ENCODE measurements around the gene CAMK1D.
A peak's percentile ranks its signal among the peaks of the same experiment; 100 is the strongest.

Gene CAMK1D

GRCh38 chr10:12819071-12819470, 469.7 kb downstream of the CAMK1D start:
- Mint-ChIP-seq H3K9me3 (no peaks in the 10 kb centered on the region), H3K4me3 (no peak overlapping the region), H3K36me3 (ENCODE audit: low read depth) (peaks cover 9% of the 10 kb centered on the region), H3K27ac (peak overlapping the region in 2 of 3 experiments; percentile 45 to 70), H3K4me1 (peaks cover 41% of the 10 kb centered on the region), H3K27me3 (ENCODE audit: low read depth) (no peaks in the 10 kb centered on the region)
- no peak for TF ChIP-seq CTCF (IDR thresholded peaks at IDR 0.05; ENCODE audit: unreplicated experiment in 3 of 3)

GRCh38 chr10:12819656-12820055, 470.3 kb downstream of the CAMK1D start:
- H3K9me3 Mint-ChIP-seq = no peaks in the 10 kb centered on the region
- H3K4me1 Mint-ChIP-seq = peaks cover 47% of the 10 kb centered on the region
- H3K27ac Mint-ChIP-seq = peak overlapping the region in 2 of 3 experiments; percentile 45 to 70
- H3K36me3 Mint-ChIP-seq (ENCODE audit: low read depth) = peaks cover 8% of the 10 kb centered on the region
- TF ChIP-seq CTCF (IDR thresholded peaks at IDR 0.05; ENCODE audit: unreplicated experiment in 3 of 3) = no peak
- H3K27me3 Mint-ChIP-seq (ENCODE audit: low read depth) = no peaks in the 10 kb centered on the region
- no peak overlapping the region for H3K4me3 Mint-ChIP-seq

GRCh38 chr10:12822126-12822892, 473.0 kb downstream of the CAMK1D start:
- H3K4me3 Mint-ChIP-seq = no peak overlapping the region
- no peak for TF ChIP-seq CTCF (IDR thresholded peaks at IDR 0.05; ENCODE audit: unreplicated experiment in 3 of 3)
- peaks cover 60% of the 10 kb centered on the region for H3K4me1 Mint-ChIP-seq
- no peaks in the 10 kb centered on the region for H3K9me3 Mint-ChIP-seq
- H3K27ac Mint-ChIP-seq = peak overlapping the region; percentile 71 to 86 (median 84)
- no peaks in the 10 kb centered on the region for H3K27me3 Mint-ChIP-seq (ENCODE audit: low read depth)
- no peaks in the 10 kb centered on the region for H3K36me3 Mint-ChIP-seq (ENCODE audit: low read depth)

- H3K36me3 Mint-ChIP-seq (ENCODE audit: low read depth) = peaks cover under 1% of the 10 kb centered on the region
- no peaks in the 10 kb centered on the region for H3K9me3 Mint-ChIP-seq
- TF ChIP-seq CTCF (IDR thresholded peaks at IDR 0.05; ENCODE audit: unreplicated experiment in 3 of 3) = no peak
- no peaks in the 10 kb centered on the region for H3K27me3 Mint-ChIP-seq (ENCODE audit: low read depth)
- peak overlapping the region; percentile 71 to 86 (median 84) for H3K27ac Mint-ChIP-seq
- peaks cover 60% of the 10 kb centered on the region for H3K4me1 Mint-ChIP-seq
- no peak overlapping the region for H3K4me3 Mint-ChIP-seq
Observed at GRCh38 chr10:12822893-12823170, 473.5 kb downstream of the CAMK1D start.

GRCh38 chr10:12823328-12823727, 474.0 kb downstream of the CAMK1D start:
- TF ChIP-seq CTCF (IDR thresholded peaks at IDR 0.05; ENCODE audit: unreplicated experiment in 3 of 3) = no peak
- Mint-ChIP-seq H3K4me1 (peaks cover 60% of the 10 kb centered on the region), H3K27ac (peak overlapping the region in 2 of 3 experiments; percentile 84 to 86), H3K4me3 (peak overlapping the region in 1 of 3 experiments; percentile 3), H3K9me3 (no peaks in the 10 kb centered on the region), H3K36me3 (ENCODE audit: low read depth) (peaks cover 4% of the 10 kb centered on the region), H3K27me3 (ENCODE audit: low read depth) (no peaks in the 10 kb centered on the region)

- Mint-ChIP-seq H3K4me3 (no peak overlapping the region), H3K27me3 (ENCODE audit: low read depth) (no peaks in the 10 kb centered on the region), H3K36me3 (ENCODE audit: low read depth) (peaks cover 8% of the 10 kb centered on the region), H3K4me1 (peaks cover 56% of the 10 kb centered on the region), H3K27ac (peak overlapping the region in 2 of 3 experiments; percentile 73 to 84), H3K9me3 (no peaks in the 10 kb centered on the region)
- no peak for TF ChIP-seq CTCF (IDR thresholded peaks at IDR 0.05; ENCODE audit: unreplicated experiment in 3 of 3)
Observed at GRCh38 chr10:12825260-12825849, 476.0 kb downstream of the CAMK1D start.
